GM19023 (cell line): ENCODE data around the gene ANXA2R.
"Not testable (repeated sequence)": the region's sequence is repeated elsewhere in the genome, so short reads cannot be mapped to it uniquely, and the experiment has no call there.

Experiments
- ATAC-seq: cut with Tn5 transposase; IDR thresholded peaks from one replicate; pipeline ENCODE4 v1.9.1; 2021; ENCODE audit warnings: mild to moderate bottlenecking, moderate library complexity; ENCODE audit not compliant: unreplicated experiment

The ANXA2R gene

GRCh38 chr5:43040287-43041098 lies at the start of gene ANXA2R:
Gene ANXA2R, minus strand, starts transcription at chr5:43040319. Its CDS starts 273 bp downstream, at chr5:43040046.
- ATAC-seq, result peak; percentile 36

- not testable (repeated sequence) for ATAC-seq
Measured at GRCh38 chr5:43086118-43086908, 46.2 kb upstream of the ANXA2R start.

- ATAC-seq, result no peak
Measured at GRCh38 chr5:43085453-43085852, 45.3 kb upstream of the ANXA2R start.

GRCh38 chr5:43084468-43084867 lies 44.3 kb upstream of the ANXA2R start:
- ATAC-seq, result not testable (repeated sequence)

- ATAC-seq, result not testable (repeated sequence)
Measured at GRCh38 chr5:43081345-43081744, 41.2 kb upstream of the ANXA2R start.

- ATAC-seq, result no peak
Measured at GRCh38 chr5:43078956-43079355, 38.8 kb upstream of the ANXA2R start.

GRCh38 chr5:43077446-43078191 lies 37.5 kb upstream of the ANXA2R start:
- not testable (repeated sequence) for ATAC-seq

GRCh38 chr5:43075319-43076293 lies 35.5 kb upstream of the ANXA2R start:
- no peak for ATAC-seq

GRCh38 chr5:43074987-43075318 lies 34.8 kb upstream of the ANXA2R start:
- ATAC-seq, result no peak

- no peak for ATAC-seq
Measured at GRCh38 chr5:43073597-43074546, 33.8 kb upstream of the ANXA2R start.

GRCh38 chr5:43069401-43069720 lies 29.2 kb upstream of the ANXA2R start:
- not testable (repeated sequence) for ATAC-seq

- no peak for ATAC-seq
Measured at GRCh38 chr5:43068037-43068436, 27.9 kb upstream of the ANXA2R start.

GRCh38 chr5:43066799-43067741 lies 27.0 kb upstream of the ANXA2R start:
- ATAC-seq, result peak; percentile 44

- peak; percentile 36 for ATAC-seq
Measured at GRCh38 chr5:43065948-43066798, 26.1 kb upstream of the ANXA2R start.

- no peak for ATAC-seq
Measured at GRCh38 chr5:43065387-43065947, 25.3 kb upstream of the ANXA2R start.

- ATAC-seq, result no peak
Measured at GRCh38 chr5:43063721-43064171, 23.6 kb upstream of the ANXA2R start.
